AML-193 (cell line): Measurements from ENCODE around the gene KCNK7.
"Not testable (repeated sequence)": the region's sequence is repeated elsewhere in the genome, so short reads cannot be mapped to it uniquely, and the experiment has no call there.

Experiments used
- DNase-seq, 2 experiments: peaks; one replicate each; lab custom pipeline; 2025; lab: John Stamatoyannopoulos, UW

Gene KCNK7, protein sequence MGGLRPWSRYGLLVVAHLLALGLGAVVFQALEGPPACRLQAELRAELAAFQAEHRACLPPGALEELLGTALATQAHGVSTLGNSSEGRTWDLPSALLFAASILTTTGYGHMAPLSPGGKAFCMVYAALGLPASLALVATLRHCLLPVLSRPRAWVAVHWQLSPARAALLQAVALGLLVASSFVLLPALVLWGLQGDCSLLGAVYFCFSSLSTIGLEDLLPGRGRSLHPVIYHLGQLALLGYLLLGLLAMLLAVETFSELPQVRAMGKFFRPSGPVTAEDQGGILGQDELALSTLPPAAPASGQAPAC

DNA sequence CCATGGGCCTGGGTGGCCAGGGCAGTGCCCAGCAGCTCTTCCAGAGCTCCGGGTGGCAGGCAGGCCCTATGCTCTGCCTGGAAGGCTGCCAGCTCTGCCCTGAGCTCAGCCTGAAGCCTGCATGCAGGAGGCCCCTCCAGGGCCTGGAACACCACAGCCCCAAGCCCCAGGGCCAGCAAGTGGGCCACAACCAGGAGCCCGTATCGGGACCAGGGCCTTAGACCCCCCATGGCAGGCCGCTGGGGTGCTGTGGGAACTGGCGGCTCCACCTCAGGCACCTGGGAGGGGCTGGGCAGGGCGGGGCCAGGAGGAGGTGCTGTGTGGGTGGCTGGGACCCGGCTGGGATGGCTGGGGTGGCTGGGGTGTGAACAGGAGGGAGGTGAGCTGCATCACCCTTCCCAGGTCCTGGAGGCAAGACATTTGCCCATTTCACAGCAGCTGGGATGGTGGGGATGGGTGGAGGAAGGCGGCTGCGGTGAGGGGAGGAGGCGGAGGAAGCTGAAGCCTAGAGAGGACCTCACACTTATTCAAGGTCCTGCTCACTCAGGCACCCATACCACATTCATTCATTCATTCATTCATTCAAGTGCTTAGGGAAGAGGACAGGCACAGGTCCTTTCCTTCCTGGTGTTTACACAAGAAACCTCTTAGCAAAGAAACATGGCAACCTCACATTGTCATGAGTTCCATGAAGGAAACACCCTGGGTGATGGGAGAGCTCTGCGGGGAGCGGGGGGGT is at the start of gene KCNK7:
Gene KCNK7 (minus strand): TSS at position 258 of the 739 bp plus-strand sequence. CDS start 28 bp downstream, at position 230.
- DNase-seq: no peak

DNA sequence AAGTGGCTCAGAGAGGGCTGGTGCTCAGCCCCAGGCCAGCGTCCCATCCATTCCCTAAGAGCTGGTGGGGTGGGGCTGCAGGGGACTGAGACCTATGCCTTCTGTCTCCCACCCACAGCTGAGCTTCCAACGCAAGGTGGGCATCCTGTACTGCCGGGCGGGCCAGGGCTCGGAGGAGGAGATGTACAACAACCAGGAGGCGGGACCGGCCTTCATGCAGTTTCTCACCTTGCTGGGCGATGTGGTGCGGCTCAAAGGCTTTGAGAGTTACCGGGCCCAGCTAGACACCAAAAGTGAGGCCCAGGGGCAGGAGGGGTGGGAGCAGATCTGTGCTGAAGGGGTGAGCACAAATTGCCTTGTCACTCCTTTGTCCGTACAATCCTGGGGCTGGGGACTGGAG is 49.2 kb upstream of the KCNK7 start:
- no peak for DNase-seq

DNA sequence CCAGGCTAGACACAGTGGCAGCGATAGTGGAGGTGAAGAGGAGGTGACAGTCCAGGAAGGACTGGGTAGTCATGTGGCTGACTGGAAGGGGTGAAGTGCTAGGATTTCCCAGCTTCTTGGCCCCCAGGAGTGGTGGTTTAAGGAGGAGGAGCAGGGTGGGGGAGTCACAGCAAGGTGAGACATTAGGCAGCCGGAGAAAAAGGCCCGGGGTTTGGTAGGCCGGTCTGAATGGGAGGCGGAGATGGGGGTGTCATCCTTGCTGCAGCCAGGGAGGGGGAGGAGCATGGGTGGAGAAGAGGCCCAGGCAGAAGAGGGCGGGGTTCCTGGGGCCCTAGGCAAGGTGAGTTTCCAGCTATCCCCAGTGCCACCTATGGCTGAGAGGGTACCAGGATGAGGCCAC is 48.4 kb upstream of the KCNK7 start:
- no peak for DNase-seq

DNA sequence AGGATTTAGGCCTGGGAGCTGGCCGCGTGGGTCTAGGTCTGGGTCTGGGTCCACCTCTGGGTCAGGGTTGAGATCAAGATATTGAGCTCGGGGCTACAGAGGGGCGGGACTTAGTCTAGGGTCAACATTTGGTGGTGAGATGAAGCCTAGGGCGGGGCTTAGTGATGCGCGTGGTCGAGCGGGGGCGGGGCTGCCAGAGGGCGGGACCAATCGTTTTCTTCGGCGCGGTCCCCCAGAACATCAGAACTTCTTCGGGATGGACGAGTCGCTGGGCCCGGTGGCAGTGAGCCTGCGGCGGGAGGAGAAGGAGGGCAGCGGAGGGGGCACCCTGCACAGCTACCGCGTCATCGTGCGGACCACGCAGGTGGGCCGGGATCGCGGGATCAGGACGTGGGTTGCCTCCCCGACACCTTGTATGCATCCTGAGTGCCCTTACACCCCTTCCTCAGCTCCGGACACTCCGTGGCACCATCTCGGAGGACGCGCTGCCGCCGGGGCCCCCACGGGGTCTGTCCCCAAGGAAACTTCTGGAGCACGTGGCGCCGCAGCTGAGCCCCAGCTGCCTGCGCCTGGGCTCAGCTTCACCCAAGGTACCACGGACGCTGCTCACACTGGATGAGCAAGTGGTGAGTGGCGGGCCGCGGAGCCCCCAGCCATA is 46.5 kb upstream of the KCNK7 start:
- no peak for DNase-seq

DNA sequence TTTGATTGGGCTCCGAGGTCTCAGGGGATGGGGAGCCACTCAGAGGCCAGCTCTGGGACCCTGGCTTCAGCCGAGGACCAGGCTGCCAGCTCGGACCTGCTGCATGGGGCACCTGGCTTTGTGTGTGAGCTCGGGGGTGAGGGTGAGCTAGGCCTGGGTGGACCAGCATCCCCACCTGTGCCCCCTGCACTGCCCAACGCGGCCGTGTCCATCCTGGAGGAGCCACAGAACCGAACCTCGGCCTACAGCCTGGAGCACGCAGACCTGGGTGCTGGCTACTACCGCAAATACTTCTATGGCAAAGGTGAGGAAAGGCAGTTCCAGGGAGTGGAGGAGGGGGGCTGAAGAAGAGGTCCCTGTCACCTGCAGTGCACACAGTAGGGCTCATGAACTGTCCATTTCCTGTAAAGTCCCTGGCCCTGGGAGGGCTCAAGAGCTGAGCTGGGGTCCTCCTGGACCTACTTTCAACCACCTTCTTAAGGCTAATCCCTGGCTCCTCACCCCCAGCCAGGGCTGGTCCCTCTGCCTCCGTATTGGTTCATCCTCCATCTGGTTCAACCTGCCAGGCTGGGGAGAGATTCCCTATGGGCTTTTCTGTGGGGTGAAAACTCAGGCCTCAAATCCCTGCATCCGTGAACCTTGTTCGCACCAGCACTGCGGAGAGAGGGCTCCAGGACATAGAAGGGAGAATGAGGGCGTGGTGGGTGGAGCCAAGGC is 45.9 kb upstream of the KCNK7 start:
- DNase-seq: peak in 1 of 2 experiments; percentile 1

DNA sequence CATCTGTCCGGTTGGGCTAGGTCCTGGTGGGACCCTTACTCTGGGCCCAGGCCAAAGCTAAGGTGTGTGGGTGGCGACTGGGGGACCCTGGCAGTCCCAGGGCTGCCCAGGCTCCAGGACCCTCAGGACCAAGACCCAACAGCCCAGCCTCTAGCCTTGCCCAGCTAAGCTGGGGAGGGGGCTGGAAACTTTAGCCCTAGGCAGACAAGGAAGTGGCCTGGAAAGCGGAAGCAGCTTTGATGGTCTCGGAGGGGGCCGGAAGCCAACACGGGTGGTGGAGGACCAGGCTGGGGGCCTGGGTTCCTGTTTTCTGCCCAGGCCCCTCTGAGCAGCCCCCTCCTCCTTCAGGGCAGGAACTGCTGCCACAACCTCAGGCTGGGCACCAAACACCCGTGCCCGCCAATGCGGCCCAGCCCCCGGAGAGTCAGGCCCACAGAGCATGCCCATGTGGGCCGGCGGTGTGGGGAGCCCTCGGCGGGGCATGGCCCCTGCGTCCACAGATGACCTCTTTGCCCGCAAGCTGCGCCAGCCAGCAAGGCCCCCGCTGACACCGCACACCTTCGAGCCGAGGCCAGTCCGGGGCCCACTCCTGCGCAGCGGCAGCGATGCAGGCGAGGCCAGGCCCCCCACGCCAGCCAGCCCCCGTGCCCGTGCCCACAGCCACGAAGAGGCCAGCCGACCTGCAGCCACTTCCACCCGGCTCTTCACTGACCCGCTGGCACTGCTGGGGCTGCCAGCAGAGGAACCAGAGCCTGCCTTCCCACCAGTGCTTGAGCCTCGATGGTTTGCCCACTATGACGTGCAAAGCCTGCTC is 45.1 kb upstream of the KCNK7 start:
- peak; percentile 84 to 87 for DNase-seq

DNA sequence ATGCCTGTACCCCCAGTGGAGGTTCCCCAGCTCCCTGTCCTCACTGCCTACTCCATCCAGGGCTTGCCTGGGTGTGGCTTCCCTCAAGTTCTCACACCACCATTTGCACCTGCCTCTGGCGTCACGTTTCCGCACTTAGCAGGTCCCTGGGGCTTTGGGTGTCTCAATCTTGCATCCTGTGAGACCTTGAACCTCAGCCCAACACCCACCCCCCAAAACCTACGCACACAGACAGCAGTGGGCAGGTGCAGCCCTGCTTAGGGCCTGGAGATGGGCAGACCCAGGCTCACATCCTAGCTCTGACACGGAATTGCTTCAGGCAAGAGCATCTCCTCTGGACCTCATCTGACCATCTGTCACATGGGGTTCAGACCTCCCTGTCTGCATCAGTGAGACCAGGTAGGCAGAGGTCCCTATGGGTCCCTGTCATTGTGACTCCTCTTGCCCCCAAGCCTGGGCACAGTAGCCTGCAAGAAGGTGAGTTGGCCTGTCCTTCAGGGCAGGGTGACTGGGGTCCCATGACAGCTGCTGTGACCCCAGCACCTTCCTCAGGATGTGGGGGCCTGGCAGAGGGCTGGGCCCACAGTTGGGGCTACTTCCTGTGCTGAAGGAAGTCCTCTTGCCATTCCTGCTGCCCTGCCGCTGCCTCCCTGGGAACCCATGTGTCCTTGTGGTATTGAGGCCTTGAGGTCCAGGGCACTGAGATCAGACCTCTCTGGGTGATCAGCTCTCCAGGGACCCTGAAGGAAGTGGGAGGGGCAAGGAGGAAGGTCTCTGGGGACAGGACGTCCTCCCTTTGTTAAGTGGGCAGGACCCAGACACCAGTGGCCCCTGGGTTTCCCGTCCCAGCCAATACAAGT is 44.3 kb upstream of the KCNK7 start:
- peak; percentile 42 to 49 for DNase-seq

DNA sequence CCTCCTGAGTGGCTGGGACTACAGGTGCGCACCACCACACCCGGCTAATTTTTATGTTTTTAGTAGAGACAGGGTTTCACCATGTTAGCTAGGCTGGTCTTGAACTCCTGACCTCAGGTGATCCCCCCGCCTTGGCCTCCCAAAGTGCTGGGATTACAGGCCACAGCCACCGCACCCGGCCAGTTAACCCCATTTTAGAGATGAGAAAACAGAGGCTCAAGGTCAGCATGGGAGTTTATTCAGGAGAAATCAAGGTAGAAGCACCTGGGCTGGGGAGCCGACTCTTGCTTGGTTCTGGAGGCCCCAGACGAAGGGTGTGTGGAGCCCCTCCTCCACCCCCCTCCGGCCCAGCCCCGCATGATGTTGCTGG is 43.6 kb upstream of the KCNK7 start:
- DNase-seq: not testable (repeated sequence)

DNA sequence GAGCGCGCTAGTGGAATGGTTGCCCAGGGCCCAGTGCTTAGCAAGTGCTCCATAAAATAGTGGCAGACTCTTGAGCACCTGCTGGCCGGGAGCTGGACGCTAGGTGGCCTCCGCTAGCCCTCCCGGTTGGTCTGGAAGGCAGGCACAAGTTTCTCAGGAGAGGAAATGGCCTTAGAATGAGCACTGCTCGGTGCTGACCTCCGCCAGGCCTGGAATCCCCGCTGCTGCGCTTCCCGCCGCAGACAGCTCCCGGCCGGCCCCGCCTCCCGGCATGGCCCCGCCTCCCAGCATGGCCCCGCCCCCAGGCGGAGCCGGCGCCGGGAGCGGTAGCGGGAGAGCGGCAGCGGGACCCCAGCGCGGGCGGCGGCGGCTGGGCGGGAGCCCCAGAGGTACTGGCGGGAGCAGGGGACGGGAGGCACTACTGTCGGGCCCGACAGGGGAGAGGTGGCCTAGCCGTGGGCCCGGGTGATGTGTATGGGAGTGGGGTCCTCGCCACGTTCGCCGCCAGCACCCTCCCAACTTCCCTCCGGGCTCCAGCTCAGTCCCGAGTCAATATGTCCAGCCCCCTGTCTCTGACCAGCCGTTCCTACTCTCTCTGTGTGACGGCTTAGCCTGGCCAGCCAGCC is 42.3 kb upstream of the KCNK7 start, which contains the start of gene SIPA1:
Gene SIPA1 (plus strand): TSS at position 308 of the 626 bp plus-strand sequence. CDS start 2,821 bp downstream, outside the sequence.
- DNase-seq: peak; percentile 60 to 74

DNA sequence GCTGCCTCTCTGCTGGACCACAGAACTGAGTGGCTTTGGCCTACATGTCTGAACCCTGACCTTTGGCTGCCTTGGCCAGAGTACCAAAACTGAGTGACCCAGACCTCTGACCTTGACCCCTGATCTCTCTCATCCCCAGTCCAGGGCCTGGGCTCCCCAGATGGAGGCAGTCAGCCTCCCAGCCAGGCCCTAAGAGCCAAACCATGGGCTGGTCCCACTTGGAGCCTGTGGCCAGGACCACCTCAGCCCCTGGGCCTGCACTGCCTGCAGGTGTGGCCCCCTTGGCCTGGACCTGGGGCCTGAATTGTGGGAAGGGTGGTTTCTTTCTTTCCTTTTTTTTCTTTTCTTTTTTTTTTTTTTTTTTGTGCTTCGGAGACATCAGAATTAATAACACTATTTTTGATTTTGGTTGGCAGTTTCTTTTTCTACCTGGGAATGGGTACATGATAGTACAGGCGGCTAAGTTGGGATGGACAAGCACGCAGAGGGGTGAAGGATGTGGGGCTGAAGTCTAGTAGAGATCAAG is 41.5 kb upstream of the KCNK7 start:
- DNase-seq: no peak

DNA sequence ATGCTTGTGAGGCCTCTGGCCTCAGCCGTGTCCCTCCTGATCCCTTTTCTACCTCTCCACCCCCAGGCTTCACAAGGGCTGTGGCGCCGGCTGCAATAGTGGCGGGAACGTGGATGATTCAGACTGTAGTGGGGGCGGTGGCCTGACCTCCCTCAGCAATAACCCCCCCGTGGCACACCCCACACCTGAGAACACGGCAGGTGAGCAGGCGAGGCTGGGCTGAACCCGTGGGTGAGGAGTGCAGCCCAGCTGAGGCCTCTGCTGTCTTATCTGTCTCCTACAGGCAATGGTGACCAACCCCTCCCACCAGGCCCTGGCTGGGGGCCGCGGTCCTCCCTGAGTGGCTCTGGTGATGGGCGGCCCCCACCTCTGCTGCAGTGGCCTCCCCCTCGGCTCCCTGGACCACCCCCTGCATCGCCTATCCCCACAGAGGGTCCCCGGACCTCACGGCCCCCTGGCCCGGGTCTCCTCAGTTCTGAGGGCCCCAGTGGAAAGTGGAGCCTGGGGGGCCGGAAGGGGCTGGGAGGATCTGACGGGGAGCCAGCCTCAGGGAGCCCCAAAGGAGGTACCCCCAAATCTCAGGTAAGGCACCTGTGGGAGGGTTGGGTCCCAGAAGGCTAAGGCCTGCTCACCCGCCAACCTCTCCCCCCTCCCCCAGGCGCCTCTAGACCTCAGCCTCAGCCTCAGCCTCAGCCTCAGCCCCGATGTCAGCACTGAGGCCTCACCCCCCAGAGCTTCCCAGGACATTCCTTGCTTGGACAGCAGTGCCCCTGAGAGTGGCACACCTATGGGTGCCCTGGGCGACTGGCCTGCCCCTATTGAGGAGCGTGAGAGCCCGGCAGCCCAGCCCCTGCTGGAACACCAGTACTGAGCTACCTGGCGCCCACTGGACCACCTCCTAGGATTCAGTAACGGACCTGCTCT is 40.8 kb upstream of the KCNK7 start:
- DNase-seq: no peak

DNA sequence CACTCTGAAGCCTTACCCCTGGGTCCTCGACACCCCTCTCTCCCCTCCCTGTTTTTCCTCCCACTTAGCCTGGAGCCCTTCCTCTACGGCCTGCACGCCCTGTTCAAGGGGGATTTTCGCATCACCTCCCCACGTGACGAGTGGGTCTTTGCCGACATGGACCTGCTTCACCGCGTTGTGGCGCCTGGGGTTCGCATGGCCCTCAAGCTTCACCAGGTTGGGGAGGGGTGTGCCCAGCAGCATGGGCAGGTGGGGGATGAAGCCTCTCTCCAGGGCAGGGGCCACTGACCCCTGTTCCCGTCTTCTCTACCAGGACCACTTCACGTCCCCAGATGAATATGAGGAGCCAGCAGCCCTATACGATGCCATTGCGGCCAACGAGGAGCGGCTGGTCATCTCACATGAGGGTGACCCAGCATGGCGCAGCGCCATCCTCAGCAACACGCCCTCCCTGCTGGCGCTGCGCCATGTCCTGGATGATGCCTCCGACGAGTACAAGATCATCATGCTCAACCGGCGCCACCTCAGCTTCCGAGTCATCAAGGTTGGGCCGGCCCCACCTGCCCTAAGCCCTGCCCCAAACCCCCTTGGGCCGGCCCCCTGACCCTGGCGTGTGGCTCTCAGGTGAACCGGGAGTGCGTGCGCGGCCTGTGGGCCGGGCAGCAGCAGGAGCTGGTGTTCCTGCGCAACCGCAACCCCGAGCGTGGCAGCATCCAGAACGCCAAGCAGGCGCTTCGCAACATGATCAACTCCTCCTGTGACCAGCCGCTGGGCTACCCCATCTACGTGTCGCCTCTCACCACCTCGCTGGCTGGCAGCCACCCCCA is 39.5 kb upstream of the KCNK7 start:
- DNase-seq: no peak

DNA sequence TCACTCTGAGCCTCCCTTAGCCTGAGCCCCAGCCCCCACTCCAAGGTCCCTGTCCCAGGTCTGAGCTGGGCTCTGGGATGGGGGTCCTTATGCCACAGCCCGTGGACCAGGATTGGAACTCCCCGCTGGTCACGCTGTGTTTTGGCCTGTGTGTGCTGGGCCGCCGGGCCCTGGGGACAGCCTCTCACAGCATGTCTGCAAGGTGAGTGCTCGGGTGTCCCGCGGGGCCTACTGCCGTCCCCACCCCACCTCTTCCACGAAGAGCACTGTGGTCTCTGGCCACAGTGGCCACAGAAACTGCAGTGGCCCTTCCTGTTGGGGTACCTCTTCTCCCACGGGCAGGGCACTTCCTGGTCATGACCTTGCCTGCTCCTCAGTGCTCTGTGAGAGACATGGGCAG is 38.8 kb upstream of the KCNK7 start:
- no peak for DNase-seq

DNA sequence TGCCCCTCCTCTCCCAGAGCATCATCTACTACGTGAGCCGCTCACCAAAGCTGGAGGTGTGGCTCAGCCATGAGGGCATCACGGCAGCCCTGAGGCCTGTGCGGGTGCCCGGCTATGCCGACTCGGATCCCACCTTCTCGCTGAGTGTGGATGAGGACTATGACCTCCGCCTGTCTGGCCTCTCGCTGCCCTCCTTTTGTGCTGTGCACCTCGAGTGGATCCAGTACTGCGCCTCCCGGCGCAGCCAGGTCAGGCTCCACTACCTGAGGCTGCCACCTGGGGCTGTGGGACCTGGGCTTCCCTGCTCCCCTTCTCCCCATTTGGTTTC is 38.5 kb upstream of the KCNK7 start:
- DNase-seq: no peak

DNA sequence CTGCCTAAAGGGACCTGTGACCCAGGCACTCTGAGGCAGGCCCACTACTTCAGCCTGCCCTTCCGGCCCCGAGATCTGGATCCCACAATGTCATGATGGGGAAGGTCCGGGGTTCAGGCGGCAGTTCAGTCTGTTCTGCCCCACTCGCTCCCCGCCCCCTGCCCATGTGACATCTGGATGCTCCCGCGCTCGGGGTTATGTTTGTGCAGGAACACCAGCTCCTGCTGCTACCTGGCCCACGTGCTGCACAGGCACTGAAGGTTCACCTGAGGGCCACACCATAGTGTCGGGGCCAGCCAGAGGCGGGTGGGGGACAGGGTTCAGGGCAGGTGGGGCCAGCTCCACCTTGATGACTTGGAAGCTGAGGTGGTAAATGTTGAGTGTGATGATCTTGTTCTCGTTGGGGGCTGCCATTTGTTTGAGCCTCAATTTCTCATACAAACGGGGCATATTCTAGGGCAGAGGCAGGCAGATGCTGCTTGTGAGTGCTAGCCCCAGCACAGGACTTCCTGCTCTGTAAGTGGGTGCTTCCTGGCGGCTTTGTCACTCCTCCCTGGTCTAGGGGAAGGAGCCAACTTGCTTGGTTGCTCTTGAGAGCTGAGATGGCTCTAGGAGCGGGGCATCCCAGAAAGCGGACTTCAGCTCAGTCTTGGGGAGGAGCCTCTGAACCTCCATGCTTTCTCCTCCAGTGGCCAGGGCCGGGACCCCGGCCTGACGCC is 37.9 kb upstream of the KCNK7 start:
- no peak for DNase-seq

DNA sequence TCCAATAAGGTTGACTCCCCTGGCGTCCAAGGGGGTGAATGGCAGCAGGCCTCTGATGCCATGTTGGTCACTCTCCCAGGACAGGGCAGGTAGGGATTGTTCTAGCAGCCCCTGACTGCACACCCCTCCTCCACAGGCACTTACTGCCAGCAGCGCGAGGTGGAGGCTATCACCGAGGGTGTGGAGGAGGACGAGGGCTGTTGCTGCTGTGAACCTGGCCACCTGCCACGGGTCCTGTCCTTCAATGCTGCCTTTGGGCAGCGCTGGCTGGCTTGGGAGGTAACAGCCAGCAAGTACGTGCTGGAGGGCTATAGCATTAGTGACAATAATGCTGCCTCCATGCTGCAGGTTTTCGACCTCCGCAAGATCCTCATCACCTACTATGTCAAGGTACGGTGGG is 34.6 kb upstream of the KCNK7 start:
- no peak for DNase-seq

DNA sequence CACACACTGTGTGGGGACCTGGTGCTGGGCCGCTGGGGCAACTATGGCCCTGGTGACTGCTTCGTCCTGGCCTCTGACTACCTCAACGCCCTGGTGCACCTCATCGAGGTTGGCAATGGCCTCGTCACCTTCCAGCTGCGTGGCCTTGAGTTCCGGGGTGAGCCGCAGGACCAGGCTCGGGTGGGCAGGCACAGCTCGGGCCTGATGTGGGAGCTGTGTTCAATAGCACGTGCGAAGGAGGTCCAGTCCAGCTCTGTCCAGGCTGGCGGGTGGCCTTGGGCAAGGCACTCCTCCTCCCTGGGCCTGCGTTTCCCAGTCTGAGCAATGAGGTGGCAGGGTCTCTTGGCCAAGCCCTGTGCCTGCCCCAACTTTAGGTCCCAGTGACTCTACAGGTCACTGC is 34.0 kb upstream of the KCNK7 start:
- DNase-seq: no peak
